Measurements from ENCODE around the gene ZNF697. TPM values are rescaled to one million over a fixed set of nuclear protein-coding genes. Genes with fewer than 3 reads are reported as not detected.

Gene ZNF697
- total RNA-seq, 1 donor from 2014 or later, result 0.07 TPM

- intact Hi-C loops (cut with micrococcal nuclease), result no loop called here
- Mint-ChIP-seq H3K9me3 (peaks cover 1% of the 10 kb centered on the region), H3K4me3 (no peak overlapping the region), H3K27me3 (peaks cover 2% of the 10 kb centered on the region), H3K27ac (no peak overlapping the region), H3K4me1 (no peaks in the 10 kb centered on the region), H3K36me3 (ENCODE audit: low read depth) (no peaks in the 10 kb centered on the region)
- DNase-seq (no peak), ATAC-seq (ENCODE audit: low read depth) (no peak)
- ChIA-PET POLR2A (no interaction called here), CTCF (interaction anchor here (1.1 kb wide), 1 partner anchor 12 kb away, joined by 6 read pairs; no protein-coding TSS in a partner anchor)
- no peak for TF ChIP-seq CTCF (IDR thresholded peaks at IDR 0.05)
These were observed 39.5 kb upstream of the ZNF697 start for GRCh38 chr1:119687434-119688079.

- Mint-ChIP-seq H3K27ac (no peak overlapping the region), H3K36me3 (ENCODE audit: low read depth) (no peaks in the 10 kb centered on the region), H3K9me3 (no peaks in the 10 kb centered on the region), H3K4me1 (no peaks in the 10 kb centered on the region), H3K27me3 (peaks cover 2% of the 10 kb centered on the region), H3K4me3 (no peak overlapping the region)
- ATAC-seq (ENCODE audit: low read depth) (no peak), DNase-seq (no peak)
- TF ChIP-seq CTCF (IDR thresholded peaks at IDR 0.05), result no peak
- CTCF ChIA-PET, result interaction anchor here (1.1 kb wide), 1 partner anchor 12 kb away, joined by 6 read pairs; no protein-coding TSS in a partner anchor
- intact Hi-C loops (cut with micrococcal nuclease), result no loop called here
- POLR2A ChIA-PET, result no interaction called here
These were observed 38.6 kb upstream of the ZNF697 start for GRCh38 chr1:119686661-119687060.

- no peak overlapping the region for H3K4me3 Mint-ChIP-seq
- H3K36me3 Mint-ChIP-seq (ENCODE audit: low read depth), result no peaks in the 10 kb centered on the region
- POLR2A ChIA-PET, result no interaction called here
- no peak for DNase-seq
- H3K4me1 Mint-ChIP-seq, result no peaks in the 10 kb centered on the region
- H3K9me3 Mint-ChIP-seq, result no peaks in the 10 kb centered on the region
- no peak overlapping the region for H3K27ac Mint-ChIP-seq
- CTCF ChIA-PET, result interaction anchor here (0.8 kb wide), 1 partner anchor 9 kb away, joined by 4 read pairs; no protein-coding TSS in a partner anchor
- intact Hi-C loops (cut with micrococcal nuclease), result no loop called here
- H3K27me3 Mint-ChIP-seq, result peaks cover 3% of the 10 kb centered on the region
- no peak for ATAC-seq (ENCODE audit: low read depth)
- no peak for TF ChIP-seq CTCF (IDR thresholded peaks at IDR 0.05)
These were observed 35.8 kb upstream of the ZNF697 start for GRCh38 chr1:119683893-119684292.

GRCh38 chr1:119682141-119682540 lies 34.1 kb upstream of the ZNF697 start:
- DNase-seq (no peak), ATAC-seq (ENCODE audit: low read depth) (no peak)
- H3K4me1 Mint-ChIP-seq, result no peaks in the 10 kb centered on the region
- H3K27me3 Mint-ChIP-seq, result peaks cover 8% of the 10 kb centered on the region
- H3K9me3 Mint-ChIP-seq, result no peaks in the 10 kb centered on the region
- no peak for TF ChIP-seq CTCF (IDR thresholded peaks at IDR 0.05)
- H3K36me3 Mint-ChIP-seq (ENCODE audit: low read depth), result no peaks in the 10 kb centered on the region
- CTCF ChIA-PET, result no interaction called here
- no peak overlapping the region for H3K27ac Mint-ChIP-seq
- intact Hi-C loops (cut with micrococcal nuclease), result no loop called here
- POLR2A ChIA-PET, result no interaction called here
- H3K4me3 Mint-ChIP-seq, result no peak overlapping the region

- no peak for TF ChIP-seq CTCF (IDR thresholded peaks at IDR 0.05)
- ChIA-PET CTCF (no interaction called here), POLR2A (no interaction called here)
- H3K4me1 Mint-ChIP-seq, result no peaks in the 10 kb centered on the region
- H3K27ac Mint-ChIP-seq, result no peak overlapping the region
- intact Hi-C loops (cut with micrococcal nuclease), result no loop called here
- H3K9me3 Mint-ChIP-seq, result no peaks in the 10 kb centered on the region
- no peaks in the 10 kb centered on the region for H3K36me3 Mint-ChIP-seq (ENCODE audit: low read depth)
- H3K27me3 Mint-ChIP-seq, result peaks cover 8% of the 10 kb centered on the region
- ATAC-seq (ENCODE audit: low read depth), result no peak
- H3K4me3 Mint-ChIP-seq, result no peak overlapping the region
- DNase-seq, result no peak
These were observed 33.5 kb upstream of the ZNF697 start for GRCh38 chr1:119681560-119681959.
